HUES6 (cell line): ENCODE measurements around the gene KRTDAP.

Source experiments
- H3K27ac ChIP-seq: 2 replicates; pipeline ENCODE4 v1.7.0; 2013; ENCODE audit warnings: low read depth, mild to moderate bottlenecking, low read length, inconsistent platforms
- H3K27me3 ChIP-seq: 2 replicates; pipeline ENCODE4 v1.6.1; 2013; ENCODE audit warnings: low read length; ENCODE audit not compliant: control insufficient read depth, insufficient read depth
- H3K36me3 ChIP-seq: 2 replicates; pipeline ENCODE4 v1.6.1; 2013; ENCODE audit warnings: low read length; ENCODE audit not compliant: control insufficient read depth, insufficient read depth
- H3K4me1 ChIP-seq: 2 replicates; pipeline ENCODE4 v1.6.1; 2013; ENCODE audit warnings: low read length; ENCODE audit not compliant: control insufficient read depth, insufficient read depth
- H3K4me3 ChIP-seq: 2 replicates; pipeline ENCODE4 v1.5.1; 2013; ENCODE audit warnings: low read depth, low read length
- H3K9ac ChIP-seq: one replicate; pipeline ENCODE4 v1.6.1; 2013; ENCODE audit warnings: mild to moderate bottlenecking, low read length
- H3K9me3 ChIP-seq: 2 replicates; pipeline ENCODE4 v1.6.1; 2013; ENCODE audit warnings: low read depth, low read length; ENCODE audit not compliant: control insufficient read depth, insufficient read depth

The KRTDAP gene, protein sequence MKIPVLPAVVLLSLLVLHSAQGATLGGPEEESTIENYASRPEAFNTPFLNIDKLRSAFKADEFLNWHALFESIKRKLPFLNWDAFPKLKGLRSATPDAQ

DNA sequence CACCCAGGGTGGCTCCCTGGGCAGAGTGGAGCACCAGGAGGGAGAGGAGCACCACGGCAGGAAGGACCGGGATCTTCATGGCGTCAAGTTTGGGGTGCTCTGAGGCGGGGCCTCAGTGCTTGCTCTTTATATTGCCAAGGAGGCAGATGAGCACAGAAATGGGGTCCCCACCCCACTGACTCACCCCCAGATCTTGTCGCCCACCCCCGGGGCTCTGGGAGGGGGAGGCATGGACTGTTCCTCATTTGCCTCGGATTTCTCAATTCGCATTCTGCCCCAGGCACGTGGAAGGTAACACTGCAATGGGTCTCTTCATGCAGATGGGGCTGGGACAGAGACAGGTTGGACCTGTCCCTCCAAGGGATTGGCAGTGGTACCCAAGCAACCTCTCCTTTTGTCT, at the start of gene KRTDAP:
TSS of gene KRTDAP (minus strand) at position 101 of the 400 bp plus-strand sequence. CDS start at position 79, 22 bp downstream.
- H3K27me3 ChIP-seq, result peaks cover 5% of the 10 kb centered on the region; the same call in 1 of the 2 replicates
- H3K4me3 ChIP-seq, result no peak within 1 kb of the TSS
- 0 out of 2 replicates have a peak, but pooled peaks cover 3% of the 10 kb centered on the region for H3K4me1 ChIP-seq
- H3K27ac ChIP-seq, result no peak within 1 kb of the TSS
- no peaks in the 10 kb centered on the region for H3K36me3 ChIP-seq
- H3K9me3 ChIP-seq, result no peaks in the 10 kb centered on the region
- H3K9ac ChIP-seq, result no peak within 1 kb of the TSS

DNA sequence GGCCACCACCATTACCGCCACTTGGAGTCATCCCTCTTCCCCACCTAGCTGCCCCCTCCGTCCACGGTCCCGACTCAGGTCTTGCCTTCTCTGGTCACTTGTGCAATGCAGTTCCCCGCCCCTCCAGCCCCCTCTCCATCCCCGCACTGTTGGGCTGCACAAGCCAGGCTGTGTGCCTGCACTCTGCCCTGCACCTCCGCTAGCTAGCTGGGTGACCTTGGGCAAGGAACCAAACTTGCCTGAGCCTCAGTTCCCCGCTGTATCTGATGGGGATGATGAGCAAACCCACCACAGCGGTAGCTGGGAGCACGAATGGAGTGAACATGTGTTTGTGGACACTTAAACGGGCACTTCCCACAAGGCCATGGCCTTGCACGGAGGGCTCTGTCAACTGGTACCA, 49.6 kb upstream of the KRTDAP start:
- Histone ChIP-seq H3K36me3 (peaks cover 24% of the 10 kb centered on the region), H3K4me1 (peaks cover 18% of the 10 kb centered on the region), H3K9me3 (no peaks in the 10 kb centered on the region), H3K9ac (no peak overlapping the region), H3K4me3 (no peak overlapping the region), H3K27ac (no peak overlapping the region), H3K27me3 (no peaks in the 10 kb centered on the region)

DNA sequence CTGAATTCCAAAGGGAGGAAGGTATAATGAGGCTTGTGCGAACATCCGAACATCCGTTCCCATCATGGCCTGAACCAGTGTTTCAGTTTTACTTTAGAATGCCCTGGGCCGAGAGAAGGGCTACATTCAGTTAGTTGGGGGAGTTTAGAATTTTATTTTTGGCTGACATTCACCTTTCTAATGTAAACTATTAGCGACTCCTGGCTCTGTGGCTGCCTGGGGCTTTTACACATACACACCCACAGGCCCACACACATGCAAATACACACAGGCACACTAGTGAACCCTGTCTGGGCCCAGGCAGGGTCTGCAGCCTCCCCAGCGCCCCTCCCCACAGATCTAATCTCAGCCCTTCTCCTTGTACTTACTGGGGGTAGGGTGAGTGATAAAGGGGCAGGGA, 49.0 kb upstream of the KRTDAP start:
- no peaks in the 10 kb centered on the region for H3K27me3 ChIP-seq
- H3K4me3 ChIP-seq, result no peak overlapping the region
- no peak overlapping the region for H3K27ac ChIP-seq
- peaks cover 17% of the 10 kb centered on the region for H3K4me1 ChIP-seq
- no peak overlapping the region for H3K9ac ChIP-seq
- peaks cover 24% of the 10 kb centered on the region for H3K36me3 ChIP-seq
- H3K9me3 ChIP-seq, result no peaks in the 10 kb centered on the region

DNA sequence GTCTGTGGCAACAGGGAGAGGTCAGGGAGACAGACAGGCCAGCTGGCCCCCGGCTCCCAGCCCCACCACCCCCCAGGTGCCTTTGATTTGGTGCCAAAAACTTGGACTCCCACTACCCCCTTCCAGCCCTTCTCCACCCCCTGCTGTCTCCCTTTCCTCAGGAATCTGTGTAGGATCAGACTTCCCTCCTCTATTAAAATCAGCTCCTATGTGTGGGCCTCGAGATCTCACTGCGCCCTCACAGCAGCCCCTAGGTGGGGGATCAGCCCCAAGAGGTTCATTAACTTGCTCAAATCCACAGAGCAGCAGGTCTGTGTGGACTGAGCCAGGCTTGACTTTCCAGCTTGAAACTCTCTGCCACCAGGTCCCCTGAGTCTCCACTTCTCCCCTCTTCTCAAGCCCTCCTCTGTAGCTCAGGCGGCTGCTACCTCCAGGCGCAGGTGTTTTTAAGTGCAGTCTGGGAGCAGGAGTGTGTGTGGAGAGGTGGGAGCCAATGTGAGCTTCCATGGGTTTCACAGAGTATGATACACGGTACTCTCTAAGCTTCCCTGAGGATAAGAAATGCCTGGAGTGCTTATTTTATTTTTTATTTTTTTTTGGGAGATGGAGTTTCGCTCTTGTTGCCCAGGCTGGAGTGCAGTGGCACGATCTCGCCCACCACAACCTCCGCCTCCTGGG, 44.7 kb upstream of the KRTDAP start:
- Histone ChIP-seq H3K9me3 (no peaks in the 10 kb centered on the region), H3K4me1 (peaks cover 22% of the 10 kb centered on the region), H3K27ac (no peak overlapping the region), H3K4me3 (no peak overlapping the region), H3K9ac (no peak overlapping the region), H3K27me3 (peaks cover 9% of the 10 kb centered on the region), H3K36me3 (peaks cover 2% of the 10 kb centered on the region; the same call in 1 of the 2 replicates)

DNA sequence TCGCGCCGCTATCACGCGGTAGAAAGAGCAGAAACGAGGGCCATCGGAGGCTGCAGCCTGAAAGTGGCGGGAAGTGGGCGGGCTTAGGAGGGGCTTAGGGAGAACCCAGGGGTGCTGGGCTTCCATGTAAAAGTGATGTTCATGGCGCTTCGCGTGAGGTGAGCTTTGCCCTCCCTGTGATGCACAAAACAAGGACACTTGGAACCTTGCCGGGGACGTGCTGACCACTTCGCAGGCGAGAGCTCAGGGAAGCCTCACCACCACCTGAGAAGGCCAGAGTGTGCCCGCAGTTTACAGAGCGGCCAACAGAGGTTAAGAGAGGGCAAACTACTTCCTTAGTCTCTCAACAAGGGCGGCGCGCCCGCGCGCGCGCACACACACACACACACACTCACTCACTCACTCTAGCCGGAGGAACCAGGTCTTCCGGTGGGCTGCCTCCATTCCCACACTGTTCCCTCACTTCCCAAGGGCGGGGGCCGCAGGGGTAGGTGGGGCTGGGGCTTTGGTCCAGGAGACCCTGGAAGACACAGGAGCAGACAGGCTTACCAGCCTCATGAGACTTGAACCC, 43.6 kb upstream of the KRTDAP start:
- Histone ChIP-seq H3K4me1 (peaks cover 22% of the 10 kb centered on the region), H3K9ac (no peak overlapping the region), H3K9me3 (no peaks in the 10 kb centered on the region), H3K27me3 (peaks cover 9% of the 10 kb centered on the region), H3K36me3 (no peaks in the 10 kb centered on the region), H3K27ac (no peak overlapping the region), H3K4me3 (peak overlapping the region; percentile 12; the same call in 1 of the 2 replicates)

DNA sequence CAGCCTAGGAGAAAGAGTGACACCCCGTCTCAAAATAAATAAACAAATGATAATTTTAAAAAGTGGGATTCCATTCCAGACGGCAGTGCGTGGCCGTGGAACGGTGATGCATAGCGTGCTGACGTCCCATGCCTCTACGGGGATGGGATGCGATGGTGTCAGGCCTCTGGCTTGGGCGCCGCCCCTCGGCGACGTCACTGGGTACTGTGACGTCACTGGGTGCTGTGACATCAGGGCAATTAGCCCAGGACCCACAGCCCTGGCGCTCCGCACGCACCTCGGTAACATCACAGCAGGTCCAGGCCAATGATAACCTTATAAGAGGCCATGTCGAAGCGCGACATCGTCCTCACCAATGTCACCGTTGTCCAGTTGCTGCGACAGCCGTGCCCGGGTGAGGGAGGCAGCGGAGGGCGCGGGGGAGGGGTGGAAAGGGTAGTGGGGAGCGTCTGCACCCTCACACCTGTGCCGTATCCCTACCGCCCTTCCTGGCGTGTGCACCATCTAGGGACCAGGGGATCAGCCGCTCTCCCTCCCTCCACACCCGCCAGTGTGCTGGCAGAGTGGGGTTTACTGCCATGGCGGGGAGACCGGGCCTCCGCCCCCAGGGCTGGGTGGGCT, 43.0 kb upstream of the KRTDAP start, which contains the start of gene GAPDHS:
TSS of gene GAPDHS (plus strand) at position 256 of the 621 bp plus-strand sequence. CDS start at position 328, 72 bp downstream.
- H3K4me1 ChIP-seq, result peaks cover 22% of the 10 kb centered on the region
- H3K27me3 ChIP-seq, result peaks cover 9% of the 10 kb centered on the region
- no peak within 1 kb of the TSS for H3K27ac ChIP-seq
- H3K9me3 ChIP-seq, result no peaks in the 10 kb centered on the region
- no peak within 1 kb of the TSS for H3K9ac ChIP-seq
- H3K4me3 ChIP-seq, result peak within 1 kb of the TSS; percentile 12; the same call in 1 of the 2 replicates
- H3K36me3 ChIP-seq, result no peaks in the 10 kb centered on the region

DNA sequence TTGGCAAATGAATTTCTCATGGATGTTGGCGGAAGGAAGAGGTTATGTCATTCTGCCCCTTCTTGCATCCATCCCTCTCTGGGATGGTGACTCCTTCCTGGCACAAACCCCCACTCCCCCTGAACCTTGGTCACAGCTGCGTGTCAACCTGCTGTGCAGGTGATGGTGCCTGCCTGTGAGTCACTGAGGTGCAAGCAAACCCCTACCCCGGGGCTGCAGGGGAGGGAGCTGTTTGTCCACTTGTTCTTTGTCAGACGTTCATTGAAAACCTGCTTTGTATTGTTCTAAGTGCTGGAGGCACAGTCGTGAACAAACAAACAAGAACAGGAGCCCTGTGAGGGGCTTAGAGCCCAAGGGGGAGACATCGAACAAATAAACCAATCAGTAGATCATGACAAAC, 41.0 kb upstream of the KRTDAP start:
- Histone ChIP-seq H3K36me3 (no peaks in the 10 kb centered on the region), H3K4me1 (peaks cover 12% of the 10 kb centered on the region), H3K27ac (no peak overlapping the region), H3K9ac (no peak overlapping the region), H3K4me3 (no peak overlapping the region), H3K9me3 (no peaks in the 10 kb centered on the region), H3K27me3 (peaks cover 13% of the 10 kb centered on the region)

DNA sequence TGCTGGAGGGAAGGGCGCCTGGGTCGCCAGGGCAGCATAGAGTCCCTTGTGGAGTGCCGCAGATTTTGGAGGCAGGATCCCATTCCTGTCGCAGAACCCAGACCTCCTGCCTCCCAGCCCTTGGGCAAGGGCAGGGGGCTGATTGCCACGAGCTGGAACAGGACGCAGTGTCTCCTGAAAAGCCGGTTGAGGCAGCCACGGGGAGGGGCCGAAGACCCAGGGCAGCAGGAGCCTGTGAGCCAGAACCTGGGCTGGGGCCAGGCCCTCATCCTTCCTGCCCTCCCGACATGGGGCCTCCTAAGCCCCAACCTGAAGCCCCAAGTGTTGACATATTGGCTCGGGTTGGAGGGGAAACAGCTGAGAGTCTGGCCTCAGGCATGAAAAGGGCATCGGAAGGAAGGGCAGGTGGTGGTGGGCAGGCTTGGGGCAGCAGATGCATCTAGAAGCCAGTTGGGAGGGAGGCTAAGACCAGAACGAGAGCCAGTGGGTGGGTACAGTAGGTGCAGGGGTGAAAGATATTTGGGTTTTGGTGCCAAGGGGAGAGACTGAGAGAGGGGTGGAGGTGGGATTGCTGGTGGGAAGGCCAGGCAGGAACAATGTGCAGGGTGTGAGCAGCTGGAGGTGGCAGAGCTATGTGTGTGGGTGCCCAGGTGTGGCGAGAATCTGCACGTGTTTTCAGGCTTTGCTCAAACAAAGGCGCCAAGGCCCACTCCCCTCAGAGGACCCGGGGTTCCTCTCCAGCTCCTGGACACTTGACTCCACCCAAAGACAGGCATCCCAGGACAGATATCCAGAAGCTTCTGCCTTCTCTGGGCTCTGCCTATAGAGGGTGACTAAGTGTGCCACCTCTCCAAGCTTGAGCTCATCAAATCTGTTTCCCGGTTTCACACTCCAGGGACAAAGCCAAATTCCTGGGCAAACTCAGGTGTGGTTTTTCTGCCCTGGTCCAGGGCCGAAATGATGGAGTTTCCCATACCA, 39.3 kb upstream of the KRTDAP start:
- no peaks in the 10 kb centered on the region for H3K36me3 ChIP-seq
- H3K4me1 ChIP-seq, result peaks cover 14% of the 10 kb centered on the region
- H3K9me3 ChIP-seq, result no peaks in the 10 kb centered on the region
- H3K27ac ChIP-seq, result no peak overlapping the region
- H3K4me3 ChIP-seq, result no peak overlapping the region
- H3K27me3 ChIP-seq, result peaks cover 26% of the 10 kb centered on the region
- H3K9ac ChIP-seq, result no peak overlapping the region

DNA sequence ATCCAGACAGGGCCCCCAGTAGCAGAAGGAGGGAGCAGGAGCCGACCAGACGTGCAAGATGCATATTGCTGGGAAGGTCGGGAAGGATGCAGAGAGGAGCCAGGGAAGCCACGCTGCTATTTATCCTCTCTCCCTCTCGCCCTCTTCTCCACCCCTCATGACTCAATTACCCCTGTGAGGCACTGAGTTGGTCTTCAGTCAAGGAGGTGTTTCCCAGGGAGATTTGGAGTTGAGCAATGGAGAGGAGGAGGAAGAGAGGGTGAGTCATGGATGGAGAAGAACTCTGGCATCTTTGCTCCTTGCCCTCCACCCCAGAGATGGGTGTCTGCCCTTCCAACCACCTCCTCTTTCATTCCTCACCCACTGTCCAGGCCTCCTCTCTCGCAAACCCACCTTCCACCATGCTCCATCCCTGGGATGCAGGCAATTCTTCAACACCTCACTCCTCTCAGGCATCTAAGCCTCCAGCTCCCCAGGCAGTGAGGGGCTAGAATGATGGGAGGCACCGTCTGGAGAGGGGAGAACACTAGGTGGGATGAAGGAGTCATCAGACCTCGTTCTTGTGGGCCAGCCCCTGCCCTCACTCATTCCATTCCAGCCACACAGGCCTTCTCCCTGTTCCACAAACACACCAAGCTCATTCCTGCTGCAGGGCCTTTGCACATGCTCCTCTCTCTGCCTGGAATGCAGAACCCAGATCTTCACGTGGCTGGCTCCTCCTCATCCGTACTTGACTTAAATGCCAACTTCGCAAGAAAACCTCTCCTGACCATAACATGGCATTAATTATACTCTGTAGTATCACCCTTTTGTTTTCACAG, 38.2 kb upstream of the KRTDAP start, which contains the start of gene SBSN:
TSS of gene SBSN (minus strand) at position 94 of the 821 bp plus-strand sequence. CDS start at position 64, 30 bp downstream.
- H3K9ac ChIP-seq, result no peak within 1 kb of the TSS
- no peak within 1 kb of the TSS for H3K4me3 ChIP-seq
- no peak within 1 kb of the TSS for H3K27ac ChIP-seq
- H3K36me3 ChIP-seq, result no peaks in the 10 kb centered on the region
- H3K27me3 ChIP-seq, result peaks cover 29% of the 10 kb centered on the region
- peaks cover 16% of the 10 kb centered on the region for H3K4me1 ChIP-seq
- H3K9me3 ChIP-seq, result no peaks in the 10 kb centered on the region

DNA sequence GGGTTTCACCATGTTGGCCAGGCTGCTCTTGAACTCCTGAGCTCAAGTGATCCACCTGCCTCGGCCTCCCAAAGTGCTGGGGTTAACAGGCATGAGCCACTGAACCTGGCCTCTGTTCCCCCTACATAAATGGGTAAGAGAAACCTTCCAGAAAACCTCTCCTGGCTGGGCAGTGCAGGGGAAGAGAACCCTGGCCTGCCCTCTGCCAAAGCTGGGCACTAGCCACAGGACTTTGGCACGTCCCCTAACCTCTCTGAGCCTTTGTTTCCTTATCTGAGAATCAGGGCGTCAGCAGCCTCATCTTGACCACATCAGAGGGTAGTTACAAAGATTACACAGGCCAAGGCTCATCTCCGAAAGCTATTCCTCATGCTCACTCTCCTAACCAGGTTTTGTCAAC, 35.6 kb upstream of the KRTDAP start:
- peaks cover 20% of the 10 kb centered on the region for H3K27me3 ChIP-seq
- no peaks in the 10 kb centered on the region for H3K36me3 ChIP-seq
- no peak overlapping the region for H3K4me3 ChIP-seq
- H3K27ac ChIP-seq, result no peak overlapping the region
- no peak overlapping the region for H3K9ac ChIP-seq
- peaks cover 20% of the 10 kb centered on the region for H3K4me1 ChIP-seq
- no peaks in the 10 kb centered on the region for H3K9me3 ChIP-seq
